Thyroid gland (tissue), 4 donors: ENCODE results near the gene GPR183. TPM values are rescaled to one million over a fixed set of nuclear protein-coding genes. Genes with fewer than 3 reads are reported as not detected.

Source experiments
- DNase-seq, 2 donors: peaks; one replicate each; pipeline ENCODE4 v3.0.0-alpha.2; 2019
- H3K27ac ChIP-seq, 3 donors: fragments of 200-600 bp; sonication (generic); 1 replicate in 2 of 3; 2 replicates in 1 of 3; pipeline ENCODE4 v1.5.1; 2016 to 2019; ENCODE audit warnings: mild to moderate bottlenecking in 1 of 3, moderate library complexity in 1 of 3
- H3K27me3 ChIP-seq: fragments of 200-600 bp; sonication (generic); one replicate; pipeline ENCODE4 v1.5.1; 2019
- H3K36me3 ChIP-seq, 2 donors: fragments of 200-600 bp; sonication (generic); one replicate each; pipeline ENCODE4 v1.5.1; 2016 to 2019
- H3K4me1 ChIP-seq, 2 donors: fragments of 200-600 bp; sonication (generic); one replicate each; pipeline ENCODE4 v1.5.1; 2017 to 2019
- H3K4me3 ChIP-seq, 3 donors: fragments of 200-600 bp; sonication (generic); replicated peaks in 1 of 3; 1 replicate in 2 of 3; 2 replicates in 1 of 3; pipeline ENCODE4 v1.5.1; 2016; ENCODE audit warnings: mild to moderate bottlenecking in 1 of 3
- H3K9me3 ChIP-seq: fragments of 200-600 bp; sonication (generic); one replicate; pipeline ENCODE4 v1.5.1; 2017
- CTCF ChIP-seq, 6 experiments: fragments of 200-600 bp in 3 of 6; fragments of 450-650 bp in 3 of 6; sonication (generic) in 3 of 6; IDR thresholded peaks; one replicate each; pipeline ENCODE4 v1.5.1; 2016 to 2019; ENCODE audit warnings: antibody characterized with exemption in 6 of 6, mild to moderate bottlenecking in 2 of 6, inconsistent platforms in 1 of 6, moderate library complexity in 1 of 6
- POLR2A ChIP-seq, 2 donors: fragments of 450-650 bp; IDR thresholded peaks; one replicate each; pipeline ENCODE4 v1.6.1; 2017; ENCODE audit warnings: antibody characterized with exemption in 2 of 2, mild to moderate bottlenecking in 2 of 2, moderate library complexity in 1 of 2
- WGBS, 2 donors: methylation state at CpG; one replicate each; pipeline ENCODE4 v1.1.5; 2017; 5-methylcytosine and 5-hydroxymethylcytosine counted together
- intact Hi-C: fragments of 100-400 bp; cut with DNase I; formaldehyde crosslinking; loops from one replicate; pipeline ENCODE4 v1.15.1; 2023
- total RNA-seq, 4 donors: library from RNA; depleted of rRNA; stranded (reverse); fragments of >200 nt; gene quantifications; one replicate each; pipeline ENCODE4 v1.2.3, GENCODE V29; 2016

The GPR183 gene
- total RNA-seq, 4 donors from 2014 or later: 2.5 to 9.7 (median 5.1) TPM

- H3K9me3 ChIP-seq: no peaks in the 10 kb centered on the region
- no peaks in the 10 kb centered on the region for H3K36me3 ChIP-seq
- no peak for DNase-seq
- no peak overlapping the region for H3K27ac ChIP-seq
- no peak overlapping the region for H3K4me3 ChIP-seq
- H3K27me3 ChIP-seq: no peaks in the 10 kb centered on the region
- TF ChIP-seq POLR2A (IDR thresholded peaks at IDR 0.05) (no peak), CTCF (IDR thresholded peaks at IDR 0.05) (no peak)
- intact Hi-C loops: no loop called here
- peaks cover 5 to 20% of the 10 kb centered on the region in 2 donors for H3K4me1 ChIP-seq
- 96% methylated on average over 4 of the region's 4 CpGs for WGBS, 2 donors
These were observed 29.6 kb downstream of the GPR183 start for GRCh38 chr13:99277629-99278028.

GRCh38 chr13:99276706-99277105 lies 30.5 kb downstream of the GPR183 start:
- intact Hi-C loops: no loop called here
- Histone ChIP-seq H3K9me3 (no peaks in the 10 kb centered on the region), H3K36me3 (no peaks in the 10 kb centered on the region), H3K4me1 (peaks cover 6 to 11% of the 10 kb centered on the region in 2 donors), H3K4me3 (no peak overlapping the region), H3K27ac (no peak overlapping the region), H3K27me3 (no peaks in the 10 kb centered on the region)
- 66 to 100% methylated on average over 2 of the region's 2 CpGs for WGBS, 2 donors
- DNase-seq: no peak
- no peak for TF ChIP-seq POLR2A (IDR thresholded peaks at IDR 0.05)
- no peak for TF ChIP-seq CTCF (IDR thresholded peaks at IDR 0.05)

GRCh38 chr13:99275093-99275469 lies 32.1 kb downstream of the GPR183 start:
- H3K36me3 ChIP-seq: no peaks in the 10 kb centered on the region
- 24 to 40% methylated on average over 1 of the region's 1 CpG for WGBS, 2 donors
- intact Hi-C loops: no loop called here
- H3K4me1 ChIP-seq: peaks cover 6% of the 10 kb centered on the region in 2 donors
- DNase-seq: peak; percentile 21 to 46
- H3K9me3 ChIP-seq: no peaks in the 10 kb centered on the region
- TF ChIP-seq CTCF (IDR thresholded peaks at IDR 0.05) (no peak), POLR2A (IDR thresholded peaks at IDR 0.05) (no peak)
- H3K4me3 ChIP-seq: no peak overlapping the region
- H3K27ac ChIP-seq: no peak overlapping the region
- H3K27me3 ChIP-seq: no peaks in the 10 kb centered on the region

GRCh38 chr13:99273128-99273527 lies 34.1 kb downstream of the GPR183 start:
- WGBS, 2 donors: 65 to 70% methylated on average over 2 of the region's 2 CpGs
- no peak for DNase-seq
- intact Hi-C loops: loop anchor here (5.0 kb wide), 1 partner anchor 164 kb away; no protein-coding TSS in a partner anchor
- no peak overlapping the region for H3K27ac ChIP-seq
- no peaks in the 10 kb centered on the region for H3K36me3 ChIP-seq
- no peaks in the 10 kb centered on the region for H3K27me3 ChIP-seq
- no peaks in the 10 kb centered on the region for H3K9me3 ChIP-seq
- TF ChIP-seq POLR2A (IDR thresholded peaks at IDR 0.05): no peak
- TF ChIP-seq CTCF (IDR thresholded peaks at IDR 0.05): no peak
- peaks cover 3 to 6% of the 10 kb centered on the region in 2 donors for H3K4me1 ChIP-seq
- no peak overlapping the region for H3K4me3 ChIP-seq

GRCh38 chr13:99272481-99272880 lies 34.7 kb downstream of the GPR183 start:
- Histone ChIP-seq H3K36me3 (no peaks in the 10 kb centered on the region), H3K9me3 (no peaks in the 10 kb centered on the region), H3K4me3 (no peak overlapping the region), H3K27ac (peak overlapping the region in 1 of 3 donors; percentile 13), H3K27me3 (no peaks in the 10 kb centered on the region), H3K4me1 (peaks cover 3 to 6% of the 10 kb centered on the region in 2 donors)
- 100% methylated on average over 2 of the region's 2 CpGs for WGBS, 2 donors
- intact Hi-C loops: loop anchor here (5.0 kb wide), 1 partner anchor 165 kb away; no protein-coding TSS in a partner anchor
- no peak for TF ChIP-seq POLR2A (IDR thresholded peaks at IDR 0.05)
- TF ChIP-seq CTCF (IDR thresholded peaks at IDR 0.05): no peak
- DNase-seq: no peak
